H54 (cell line): ENCODE data around the gene DUSP2.
"Not testable (repeated sequence)": the region's sequence is repeated elsewhere in the genome, so short reads cannot be mapped to it uniquely, and the experiment has no call there.

ENCODE experiments used
- DNase-seq: peaks from one replicate; pipeline ENCODE4 v3.0.0; 2011; ENCODE audit warnings: low spot score, mixed read lengths; ENCODE audit not compliant: insufficient read length
- FAIRE-seq: peaks from 3 replicates; lab custom pipeline; 2011; peaks lifted over from hg19 to GRCh38; lab: Jason Lieb, UNC
- POLR2A ChIP-seq: IDR thresholded peaks from 2 replicates; pipeline ENCODE4 v1.6.1; 2011; ENCODE audit warnings: low read depth, mild to moderate bottlenecking, low read length

The DUSP2 gene

DNA sequence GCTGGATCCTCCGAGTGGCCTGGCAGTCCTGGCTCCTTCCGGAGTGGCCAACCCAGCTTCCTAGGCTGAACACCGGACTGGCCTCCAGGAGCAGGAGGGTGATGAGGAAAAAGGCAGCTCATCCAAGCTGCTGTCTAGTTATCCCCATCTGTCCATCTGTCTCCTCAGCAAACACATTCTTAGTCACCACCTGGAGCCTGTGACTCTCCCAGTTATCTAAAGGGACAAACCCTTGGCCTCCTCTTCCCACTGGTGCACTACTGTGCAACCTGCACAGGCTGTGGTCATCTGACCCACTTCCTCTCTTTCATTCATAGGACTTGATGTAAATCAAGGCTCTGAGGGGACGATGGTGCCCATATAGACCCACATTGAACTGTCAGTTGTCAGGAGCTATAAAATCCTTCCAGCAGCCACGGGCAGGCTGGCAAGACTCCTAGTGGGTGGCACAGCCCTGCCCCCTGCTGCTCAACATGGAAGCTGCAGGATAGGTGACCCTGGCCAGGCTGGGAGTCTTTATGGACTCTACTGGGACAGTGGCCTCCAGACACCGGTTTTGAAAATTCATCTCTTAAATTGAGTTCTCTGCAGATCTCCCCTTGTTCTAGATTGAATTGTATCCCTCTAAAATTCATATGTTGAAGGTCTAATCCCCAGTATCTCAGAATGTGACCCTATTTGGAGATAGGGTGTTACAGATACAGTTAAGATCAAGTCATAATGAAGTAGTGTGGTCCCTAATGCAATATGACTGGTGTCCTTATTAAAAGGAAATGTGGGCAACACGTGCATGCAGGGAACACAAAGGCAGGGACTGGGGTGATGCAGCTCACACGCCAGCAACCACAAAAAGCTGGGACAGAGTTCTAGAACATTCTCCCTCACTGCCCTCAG is 29.3 kb upstream of the DUSP2 start:
- DNase-seq (peak; percentile 68), FAIRE-seq (peak; percentile 75)

DNA sequence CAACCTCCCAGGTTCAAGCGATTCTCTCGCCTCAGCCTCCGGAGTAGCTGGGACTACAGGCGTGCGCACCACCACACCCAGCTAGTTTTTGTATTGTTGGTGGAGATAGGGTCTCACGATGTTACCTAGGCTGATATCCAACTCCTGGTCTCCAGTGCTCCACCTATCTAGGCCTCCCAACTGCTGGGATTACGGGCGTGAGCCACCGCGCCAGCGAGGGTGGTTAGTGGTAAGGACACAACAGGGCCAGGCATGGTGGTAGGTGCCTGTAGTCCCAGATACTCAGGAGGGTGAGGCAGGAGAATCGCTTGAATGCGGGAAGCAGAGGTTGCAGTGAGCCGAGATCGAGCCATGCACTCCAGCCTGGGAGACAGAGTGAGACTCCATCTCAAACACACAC is 26.6 kb upstream of the DUSP2 start:
- no peak for TF ChIP-seq POLR2A
- DNase-seq, result no peak
- FAIRE-seq, result no peak

More for the DNA sequence above, 29.3 kb upstream of the DUSP2 start:
- no peak for TF ChIP-seq POLR2A

- no peak for FAIRE-seq
- no peak for DNase-seq
- no peak for TF ChIP-seq POLR2A
Observed at GRCh38 chr2:96170626-96171025, 25.4 kb upstream of the DUSP2 start.

DNA sequence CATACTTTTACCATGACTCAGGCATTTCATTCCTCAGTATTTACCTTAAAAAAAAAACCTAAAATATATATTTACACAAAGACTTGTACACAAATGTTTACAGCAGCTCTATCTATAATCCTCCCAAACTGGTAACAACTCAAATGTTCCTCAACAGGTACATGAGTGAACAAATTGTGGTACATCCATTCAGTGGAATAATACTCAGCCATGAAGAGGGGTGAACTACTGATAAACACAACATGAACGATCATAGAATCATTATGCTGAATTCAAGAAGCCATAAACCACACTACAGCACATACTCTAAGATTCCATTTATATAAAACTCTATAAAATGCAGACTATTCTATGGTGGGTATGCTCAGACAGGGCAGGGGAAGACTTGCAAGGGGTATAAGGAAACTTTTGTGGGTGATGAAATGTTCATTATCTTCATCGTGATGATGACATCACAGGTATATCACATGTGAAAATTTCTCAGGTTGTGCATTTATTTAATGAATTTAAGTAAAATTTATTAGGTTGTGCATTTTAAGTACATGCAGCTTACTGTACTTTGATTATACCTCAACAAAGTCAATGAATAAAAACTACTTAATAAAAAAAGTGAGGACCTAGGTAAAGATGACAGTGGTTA is 24.7 kb upstream of the DUSP2 start:
- no peak for DNase-seq
- TF ChIP-seq POLR2A, result no peak
- FAIRE-seq, result no peak

DNA sequence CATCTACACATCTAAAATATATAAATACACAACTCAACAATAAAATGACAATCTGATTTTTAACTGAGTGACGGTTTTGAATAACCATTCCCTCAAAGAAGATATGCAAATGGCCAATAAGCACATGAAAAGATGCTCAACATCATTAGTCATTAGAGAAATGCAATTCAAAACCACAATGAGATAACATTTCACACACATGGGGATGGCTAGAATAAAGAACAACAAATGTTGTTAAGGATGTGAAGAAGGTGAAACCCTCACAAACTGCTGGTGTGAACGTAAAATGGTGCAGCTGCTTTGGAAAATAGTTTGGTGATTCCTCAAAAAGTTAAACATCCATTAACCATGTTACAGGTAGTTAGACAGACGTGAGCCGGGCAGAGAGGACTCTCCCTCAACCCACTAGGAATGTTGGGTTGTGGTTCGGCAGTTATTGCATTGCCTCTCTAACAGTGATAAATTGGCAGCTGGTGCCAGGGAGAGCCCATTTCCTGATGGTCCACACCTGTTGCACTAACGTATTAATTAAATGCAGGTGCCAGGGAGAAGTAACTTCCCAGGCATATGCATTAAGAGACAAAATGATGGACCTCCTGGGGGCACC is 22.3 kb upstream of the DUSP2 start:
- no peak for TF ChIP-seq POLR2A
- no peak for DNase-seq
- no peak for FAIRE-seq

GRCh38 chr2:96164459-96165184 is 19.4 kb upstream of the DUSP2 start:
- DNase-seq (no peak), FAIRE-seq (no peak)
- TF ChIP-seq POLR2A, result no peak

DNA sequence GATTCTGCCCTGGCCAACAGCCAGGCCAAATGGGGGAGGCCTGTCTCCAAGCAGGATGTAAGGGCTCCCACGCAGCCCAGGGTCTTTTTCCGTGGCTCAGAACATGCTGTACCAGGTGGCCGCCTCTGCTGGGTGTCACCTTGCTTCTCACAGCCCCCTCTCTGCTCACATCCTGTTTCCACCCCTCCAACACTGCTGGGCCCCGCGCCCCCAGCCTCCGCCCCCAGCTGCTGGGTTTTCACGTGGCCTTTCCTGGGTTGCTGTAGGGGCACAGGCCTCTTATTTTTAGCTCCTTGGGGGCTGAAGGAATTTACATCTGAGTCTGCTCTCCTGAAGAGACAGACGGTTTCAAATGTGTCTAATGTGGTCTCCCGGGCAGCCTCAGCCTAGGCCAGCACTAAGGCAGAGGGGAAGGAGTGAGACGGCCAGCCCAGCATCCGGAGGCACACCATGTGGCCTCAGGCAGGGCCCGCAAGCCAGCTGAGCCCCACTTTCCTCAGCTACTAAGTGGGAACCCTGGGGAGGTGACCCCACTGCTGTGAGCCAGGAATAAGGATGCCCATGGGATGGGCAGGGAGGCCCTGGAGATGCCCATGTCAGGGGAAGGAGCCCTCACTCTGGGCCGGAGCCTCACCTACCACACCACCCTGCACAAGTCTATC is 18.7 kb upstream of the DUSP2 start:
- no peak for DNase-seq
- no peak for TF ChIP-seq POLR2A
- FAIRE-seq, result no peak

GRCh38 chr2:96163415-96163767 is 18.2 kb upstream of the DUSP2 start:
- FAIRE-seq (no peak), DNase-seq (no peak)
- no peak for TF ChIP-seq POLR2A

- TF ChIP-seq POLR2A, result no peak
- no peak for FAIRE-seq
- no peak for DNase-seq
Observed at GRCh38 chr2:96161898-96162297, 16.7 kb upstream of the DUSP2 start.

DNA sequence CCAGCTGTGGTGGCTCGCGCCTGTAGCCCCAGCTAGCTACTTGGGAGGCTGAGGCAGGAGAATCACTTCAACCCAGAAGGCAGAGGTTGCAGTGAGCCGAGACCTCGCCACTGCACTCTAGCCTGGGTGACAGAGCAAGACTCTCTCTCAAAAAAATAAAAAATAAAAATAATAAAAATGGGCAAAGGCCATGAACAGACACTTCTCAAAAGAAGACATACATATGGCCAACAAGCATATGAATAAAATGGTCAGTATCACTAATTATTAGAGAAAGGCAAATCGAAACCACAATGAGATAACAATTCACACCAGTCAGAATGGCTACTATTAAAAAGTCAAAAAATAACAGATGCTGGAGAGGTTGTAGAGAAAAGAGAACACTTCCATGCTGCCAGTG is 15.1 kb upstream of the DUSP2 start:
- not testable (repeated sequence) for DNase-seq

GRCh38 chr2:96159084-96159830 is 14.0 kb upstream of the DUSP2 start:
- TF ChIP-seq POLR2A, result no peak
- no peak for FAIRE-seq
- DNase-seq, result no peak

More for the DNA sequence above, 15.1 kb upstream of the DUSP2 start:
- not testable (repeated sequence) for FAIRE-seq

- FAIRE-seq (no peak), DNase-seq (no peak)
- TF ChIP-seq POLR2A, result no peak
Observed at GRCh38 chr2:96158554-96158940, 13.3 kb upstream of the DUSP2 start.
